HCT116 (cell line): ENCODE data around the gene ITIH3. TPM values are rescaled to one million over a fixed set of nuclear protein-coding genes. Genes with fewer than 3 reads are reported as not detected.

ENCODE experiments used
- ATAC-seq: fragments of 200-7000 bp; cut with Tn5 transposase; 2 replicates; pipeline ENCODE4 v1.9.1; 2020; ENCODE audit warnings: mild to moderate bottlenecking, moderate library complexity
- BruUV-seq: library from RNA; stranded (reverse); fragments of 400-500 nt; replicated peaks from 2 replicates; lab custom pipeline; 2021; lab: Mats Ljungman, UMichigan
- CTCF ChIA-PET: fragments of 300-600 bp; sonication (Branson Sonifier 250); formaldehyde crosslinking; loops from one replicate; lab custom pipeline; 2021; ENCODE audit warnings: antibody characterized with exemption; lab: Charles Lee
- POLR2A ChIA-PET: fragments of 300-600, 350-600 bp; sonication (Branson Sonifier 250); formaldehyde crosslinking; loops from one replicate; lab custom pipeline; 2021; ENCODE audit warnings: antibody characterized with exemption; lab: Charles Lee
- RAD21 ChIA-PET, 2 experiments: fragments of 300-600 bp; sonication (Branson Sonifier 250); formaldehyde crosslinking; loops; one replicate each; lab custom pipeline; 2023; ENCODE audit warnings: low total read pairs in 2 of 2; ENCODE audit not compliant: uncharacterized antibody in 2 of 2, unreplicated experiment in 2 of 2, low non-redundant PET in 1 of 2; lab: Charles Lee
- DNase-seq: peaks from one replicate; pipeline ENCODE4 v3.0.0-alpha.2; 2010; ENCODE audit warnings: low read depth, low spot score
- H2AFZ ChIP-seq: fragments of 200-600 bp; shearing (Covaris generic), sonication (generic); 2 replicates; pipeline ENCODE4 v1.6.1; 2017; ENCODE audit warnings: low read depth, mixed run types, mixed read lengths, antibody characterized with exemption, low read length; ENCODE audit not compliant: poor library complexity, severe bottlenecking
- H3K27ac ChIP-seq: 2 replicates; pipeline ENCODE4 v1.5.1; 2012; ENCODE audit warnings: low read depth, low read length
- H3K27me3 ChIP-seq: fragments of 200-600 bp; sonication (generic); 2 replicates; pipeline ENCODE4 v1.6.1; 2016; ENCODE audit warnings: mixed run types, low read length, mixed read lengths; ENCODE audit not compliant: insufficient read depth
- H3K36me3 ChIP-seq, 2 experiments: fragments of 200-500 bp in 1 of 2; fragments of 200-600 bp in 1 of 2; sonication (Bioruptor generic) in 1 of 2; sonication (generic) in 1 of 2; 2 replicates each; pipeline versions ENCODE4 v1.5.1 to v1.6.1; 2014 to 2016; ENCODE audit warnings: low read length in 2 of 2, inconsistent platforms in 1 of 2, mixed read lengths in 1 of 2, mixed run types in 1 of 2; ENCODE audit not compliant: insufficient read depth in 2 of 2, control insufficient read depth in 1 of 2
- H3K4me1 ChIP-seq, 2 experiments: fragments of 200-600 bp in 1 of 2; sonication (generic) in 1 of 2; 2 replicates each; pipeline versions ENCODE4 v1.5.1 to v1.6.1; 2012 to 2017; ENCODE audit warnings: low read length in 2 of 2, inconsistent platforms in 1 of 2, mild to moderate bottlenecking in 1 of 2, mixed read lengths in 1 of 2, mixed run types in 1 of 2, moderate library complexity in 1 of 2; ENCODE audit not compliant: insufficient read depth in 2 of 2, control insufficient read depth in 1 of 2
- H3K4me2 ChIP-seq: fragments of 200-600 bp; sonication (generic); 2 replicates; pipeline ENCODE4 v1.6.1; 2017; ENCODE audit warnings: mixed run types, low read length, mixed read lengths
- H3K4me3 ChIP-seq, 2 experiments: fragments of 200-600 bp in 1 of 2; sonication (generic) in 1 of 2; replicated peaks in 1 of 2; 2 replicates each; pipeline ENCODE4 v1.5.1; 2011 to 2016; ENCODE audit warnings: low read length in 2 of 2, control low read depth in 1 of 2, low read depth in 1 of 2, mild to moderate bottlenecking in 1 of 2, mixed read lengths in 1 of 2, mixed run types in 1 of 2
- H3K79me2 ChIP-seq: fragments of 200-600 bp; sonication (generic); 2 replicates; pipeline ENCODE4 v1.6.1; 2017; ENCODE audit warnings: mild to moderate bottlenecking, mixed run types, low read length, moderate library complexity, mixed read lengths; ENCODE audit not compliant: insufficient read depth
- H3K9ac ChIP-seq: fragments of 200-600 bp; sonication (generic); 2 replicates; pipeline ENCODE4 v1.6.1; 2016; ENCODE audit warnings: low read length, mixed read lengths
- H3K9me2 ChIP-seq: fragments of 200-600 bp; sonication (generic), shearing (Covaris generic); 2 replicates; pipeline ENCODE4 v1.6.1; 2017; ENCODE audit warnings: mixed run types, mild to moderate bottlenecking, moderate library complexity; ENCODE audit not compliant: insufficient read depth
- H3K9me3 ChIP-seq, 2 experiments: fragments of 200-500 bp in 1 of 2; fragments of 200-600 bp in 1 of 2; sonication (Bioruptor generic) in 1 of 2; sonication (generic) in 1 of 2; 2 replicates each; pipeline ENCODE4 v1.6.1; 2014 to 2017; ENCODE audit warnings: low read length in 2 of 2, mixed read lengths in 2 of 2, inconsistent platforms in 1 of 2, low read depth in 1 of 2, mild to moderate bottlenecking in 1 of 2, mixed run types in 1 of 2, moderate library complexity in 1 of 2; ENCODE audit not compliant: control insufficient read depth in 1 of 2, insufficient read depth in 1 of 2
- H4K20me1 ChIP-seq: fragments of 200-600 bp; sonication (generic), shearing (Covaris generic); 2 replicates; pipeline ENCODE4 v1.6.1; 2017; ENCODE audit warnings: mixed run types, mild to moderate bottlenecking, moderate library complexity; ENCODE audit not compliant: insufficient read depth
- CBX3 ChIP-seq: IDR thresholded peaks from 2 replicates; pipeline ENCODE4 v1.6.1; 2012; ENCODE audit warnings: low read depth
- CEBPB ChIP-seq: IDR thresholded peaks from 2 replicates; pipeline ENCODE4 v1.6.1; 2012; ENCODE audit warnings: low read depth
- EGR1 ChIP-seq: IDR thresholded peaks from 2 replicates; pipeline ENCODE4 v1.6.1; 2012; ENCODE audit warnings: low read depth
- EZH2 ChIP-seq: fragments of 200-600 bp; sonication (generic); IDR thresholded peaks from 2 replicates; pipeline ENCODE4 v1.6.1; 2017; ENCODE audit warnings: antibody characterized with exemption, mixed run types
- EZH2phosphoT487 ChIP-seq: fragments of 200-600 bp; IDR thresholded peaks from 2 replicates; pipeline ENCODE4 v1.6.1; 2018; ENCODE audit warnings: antibody characterized with exemption, borderline replicate concordance
- FOSL1 ChIP-seq: IDR thresholded peaks from 2 replicates; pipeline ENCODE4 v1.6.1; 2012; ENCODE audit warnings: low read depth
- JUND ChIP-seq: IDR thresholded peaks from 2 replicates; pipeline ENCODE4 v1.6.1; 2012
- MAX ChIP-seq: IDR thresholded peaks from 2 replicates; pipeline ENCODE4 v1.6.1; 2012
- POLR2A ChIP-seq: IDR thresholded peaks from 2 replicates; pipeline ENCODE4 v1.7.0; 2011; ENCODE audit warnings: borderline replicate concordance; ENCODE audit not compliant: insufficient read depth, insufficient read length; ENCODE audit errors: extremely low read depth
- RAD21 ChIP-seq: IDR thresholded peaks from 2 replicates; pipeline ENCODE4 v1.6.1; 2012; ENCODE audit warnings: low read depth, mild to moderate bottlenecking
- SIN3A ChIP-seq: IDR thresholded peaks from 2 replicates; pipeline ENCODE4 v1.6.1; 2012; ENCODE audit warnings: low read depth
- SRF ChIP-seq: IDR thresholded peaks from 2 replicates; pipeline ENCODE4 v1.6.1; 2012; ENCODE audit warnings: low read depth
- TCF7L2 ChIP-seq: IDR thresholded peaks from 2 replicates; pipeline ENCODE4 v1.7.0; 2011; ENCODE audit warnings: borderline replicate concordance, inconsistent platforms; ENCODE audit not compliant: insufficient read depth, insufficient read length; ENCODE audit errors: extremely low read depth
- YY1 ChIP-seq: IDR thresholded peaks from 2 replicates; pipeline ENCODE4 v1.6.1; 2011; ENCODE audit warnings: low read length, low read depth, moderate library complexity, mild to moderate bottlenecking; ENCODE audit not compliant: insufficient replicate concordance; ENCODE audit errors: extremely low read depth
- ZBTB33 ChIP-seq: IDR thresholded peaks from 2 replicates; pipeline ENCODE4 v1.6.1; 2011; ENCODE audit warnings: mild to moderate bottlenecking, low read length, moderate library complexity; ENCODE audit not compliant: insufficient replicate concordance; ENCODE audit errors: extremely low read depth
- ZFX ChIP-seq: fragments of 450-650 bp; IDR thresholded peaks from 2 replicates; pipeline ENCODE4 v1.6.1; 2017
- ZNF274 ChIP-seq: fragments of 200-500 bp; sonication (Bioruptor generic); IDR thresholded peaks from 2 replicates; pipeline ENCODE4 v1.6.1; 2014; ENCODE audit warnings: mild to moderate bottlenecking, low read depth, low read length, inconsistent platforms
- intact Hi-C: fragments of 100-400 bp; cut with micrococcal nuclease; formaldehyde crosslinking; loops from 2 replicates; pipeline ENCODE4 v1.10.0; 2022
- total RNA-seq: library from RNA; stranded (reverse); gene quantifications from one replicate; pipeline ENCODE4 v1.2.1, GENCODE V29; 2021; ENCODE audit not compliant: unreplicated experiment
- TF ChIP-seq, protein P1 (sequence below): IDR thresholded peaks from 2 replicates; pipeline ENCODE4 v1.6.1; 2012; ENCODE audit warnings: low read depth
- TF ChIP-seq, protein P2 (sequence below), 3 experiments: fragments of 200-600 bp in 1 of 3; sonication (generic) in 1 of 3; IDR thresholded peaks in 2 of 3; conservative IDR thresholded peaks in 1 of 3; 2 replicates each; pipeline ENCODE4 v1.5.1; 2012 to 2017; ENCODE audit warnings: low read depth in 2 of 3, low read length in 2 of 3, antibody characterized with exemption in 1 of 3, borderline replicate concordance in 1 of 3, control low read depth in 1 of 3, mild to moderate bottlenecking in 1 of 3, mixed read lengths in 1 of 3, mixed run types in 1 of 3, moderate library complexity in 1 of 3; ENCODE audit not compliant: insufficient read depth in 1 of 3
- TF ChIP-seq, protein P3 (sequence below): IDR thresholded peaks from 2 replicates; pipeline ENCODE4 v1.6.1; 2012

Gene ITIH3
- total RNA-seq, 1 experiment from 2014 or later = 0.44 TPM

GRCh38 chr3:52827441-52827840 lies 32.8 kb downstream of the ITIH3 start:
- TF ChIP-seq POLR2A = no peak
- no peak for TF ChIP-seq MAX
- no peak for TF ChIP-seq FOSL1
- TF ChIP-seq, protein P1, sequence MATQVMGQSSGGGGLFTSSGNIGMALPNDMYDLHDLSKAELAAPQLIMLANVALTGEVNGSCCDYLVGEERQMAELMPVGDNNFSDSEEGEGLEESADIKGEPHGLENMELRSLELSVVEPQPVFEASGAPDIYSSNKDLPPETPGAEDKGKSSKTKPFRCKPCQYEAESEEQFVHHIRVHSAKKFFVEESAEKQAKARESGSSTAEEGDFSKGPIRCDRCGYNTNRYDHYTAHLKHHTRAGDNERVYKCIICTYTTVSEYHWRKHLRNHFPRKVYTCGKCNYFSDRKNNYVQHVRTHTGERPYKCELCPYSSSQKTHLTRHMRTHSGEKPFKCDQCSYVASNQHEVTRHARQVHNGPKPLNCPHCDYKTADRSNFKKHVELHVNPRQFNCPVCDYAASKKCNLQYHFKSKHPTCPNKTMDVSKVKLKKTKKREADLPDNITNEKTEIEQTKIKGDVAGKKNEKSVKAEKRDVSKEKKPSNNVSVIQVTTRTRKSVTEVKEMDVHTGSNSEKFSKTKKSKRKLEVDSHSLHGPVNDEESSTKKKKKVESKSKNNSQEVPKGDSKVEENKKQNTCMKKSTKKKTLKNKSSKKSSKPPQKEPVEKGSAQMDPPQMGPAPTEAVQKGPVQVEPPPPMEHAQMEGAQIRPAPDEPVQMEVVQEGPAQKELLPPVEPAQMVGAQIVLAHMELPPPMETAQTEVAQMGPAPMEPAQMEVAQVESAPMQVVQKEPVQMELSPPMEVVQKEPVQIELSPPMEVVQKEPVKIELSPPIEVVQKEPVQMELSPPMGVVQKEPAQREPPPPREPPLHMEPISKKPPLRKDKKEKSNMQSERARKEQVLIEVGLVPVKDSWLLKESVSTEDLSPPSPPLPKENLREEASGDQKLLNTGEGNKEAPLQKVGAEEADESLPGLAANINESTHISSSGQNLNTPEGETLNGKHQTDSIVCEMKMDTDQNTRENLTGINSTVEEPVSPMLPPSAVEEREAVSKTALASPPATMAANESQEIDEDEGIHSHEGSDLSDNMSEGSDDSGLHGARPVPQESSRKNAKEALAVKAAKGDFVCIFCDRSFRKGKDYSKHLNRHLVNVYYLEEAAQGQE = no peak
- TF ChIP-seq, protein P2, sequence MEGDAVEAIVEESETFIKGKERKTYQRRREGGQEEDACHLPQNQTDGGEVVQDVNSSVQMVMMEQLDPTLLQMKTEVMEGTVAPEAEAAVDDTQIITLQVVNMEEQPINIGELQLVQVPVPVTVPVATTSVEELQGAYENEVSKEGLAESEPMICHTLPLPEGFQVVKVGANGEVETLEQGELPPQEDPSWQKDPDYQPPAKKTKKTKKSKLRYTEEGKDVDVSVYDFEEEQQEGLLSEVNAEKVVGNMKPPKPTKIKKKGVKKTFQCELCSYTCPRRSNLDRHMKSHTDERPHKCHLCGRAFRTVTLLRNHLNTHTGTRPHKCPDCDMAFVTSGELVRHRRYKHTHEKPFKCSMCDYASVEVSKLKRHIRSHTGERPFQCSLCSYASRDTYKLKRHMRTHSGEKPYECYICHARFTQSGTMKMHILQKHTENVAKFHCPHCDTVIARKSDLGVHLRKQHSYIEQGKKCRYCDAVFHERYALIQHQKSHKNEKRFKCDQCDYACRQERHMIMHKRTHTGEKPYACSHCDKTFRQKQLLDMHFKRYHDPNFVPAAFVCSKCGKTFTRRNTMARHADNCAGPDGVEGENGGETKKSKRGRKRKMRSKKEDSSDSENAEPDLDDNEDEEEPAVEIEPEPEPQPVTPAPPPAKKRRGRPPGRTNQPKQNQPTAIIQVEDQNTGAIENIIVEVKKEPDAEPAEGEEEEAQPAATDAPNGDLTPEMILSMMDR (IDR thresholded peaks at IDR 0.05 in 2 of 3, conservative IDR thresholded peaks at IDR 0.05 in 1 of 3; ENCODE audit: borderline replicate concordance in 1 of 3, insufficient read depth in 1 of 3, low read depth in 2 of 3, low read length in 2 of 3) = no peak
- TF ChIP-seq RAD21 = no peak
- no peak for TF ChIP-seq SIN3A
- no peak for TF ChIP-seq CBX3
- no peak for TF ChIP-seq EZH2
- TF ChIP-seq EGR1 = no peak
- no peak for TF ChIP-seq CEBPB
- TF ChIP-seq EZH2phosphoT487 = no peak
- TF ChIP-seq, protein P3, sequence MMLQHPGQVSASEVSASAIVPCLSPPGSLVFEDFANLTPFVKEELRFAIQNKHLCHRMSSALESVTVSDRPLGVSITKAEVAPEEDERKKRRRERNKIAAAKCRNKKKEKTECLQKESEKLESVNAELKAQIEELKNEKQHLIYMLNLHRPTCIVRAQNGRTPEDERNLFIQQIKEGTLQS = no peak
- no peak for TF ChIP-seq ZFX
- TF ChIP-seq ZBTB33 = no peak
- TF ChIP-seq ZNF274 = no peak
- no peak for TF ChIP-seq YY1
- TF ChIP-seq JUND = no peak
- TF ChIP-seq SRF = no peak
- no peak for TF ChIP-seq TCF7L2

More at GRCh38 chr3:52827441-52827840, 32.8 kb downstream of the ITIH3 start:
- intact Hi-C loops = no loop called here
- Histone ChIP-seq H3K9me2 (no peaks in the 10 kb centered on the region), H3K36me3 (no peaks in the 10 kb centered on the region), H2AFZ (no peak overlapping the region), H3K27me3 (no peaks in the 10 kb centered on the region), H3K4me3 (no peak overlapping the region), H3K79me2 (no peaks in the 10 kb centered on the region), H3K4me2 (no peak overlapping the region), H3K9me3 (no peaks in the 10 kb centered on the region), H3K9ac (no peak overlapping the region), H3K4me1 (peaks cover 20 to 22% of the 10 kb centered on the region in 2 experiments), H4K20me1 (no peaks in the 10 kb centered on the region), H3K27ac (no peak overlapping the region)
- DNase-seq (no peak), ATAC-seq (no peak)
- POLR2A ChIA-PET = no interaction called here
- CTCF ChIA-PET = no interaction called here
- RAD21 ChIA-PET = no interaction called here
- BruUV-seq = no TSS peak
